BJ (cell line): ENCODE data around the gene PROSER2. TPM values are rescaled to one million over a fixed set of nuclear protein-coding genes. Genes with fewer than 3 reads are reported as not detected.

Source experiments
- CTCF ChIA-PET: fragments of 350-600 bp; formaldehyde crosslinking; extraction: SDS; loops from one replicate; lab custom pipeline; 2021; ENCODE audit warnings: antibody characterized with exemption, inconsistent platforms; lab: Yijun Ruan, JAX
- POLR2A ChIA-PET: fragments of 300-600 bp; sonication (Branson Sonifier 250); formaldehyde crosslinking; extraction: SDS; loops from one replicate; lab custom pipeline; 2021; ENCODE audit warnings: antibody characterized with exemption; lab: Charles Lee
- DNase-seq: peaks from one replicate; pipeline ENCODE4 v3.0.0-alpha.2; 2011; ENCODE audit warnings: low read depth
- H3K27me3 ChIP-seq: 2 replicates; pipeline ENCODE4 v1.6.0; 2011; ENCODE audit warnings: low read length; ENCODE audit not compliant: control insufficient read depth, insufficient read depth
- H3K36me3 ChIP-seq: 2 replicates; pipeline ENCODE4 v1.5.1; 2011; ENCODE audit warnings: low read length; ENCODE audit not compliant: control insufficient read depth, insufficient read depth
- H3K4me3 ChIP-seq: 2 replicates; pipeline ENCODE4 v1.5.1; 2011; ENCODE audit warnings: low read depth, mild to moderate bottlenecking, control low read depth, low read length
- CTCF ChIP-seq: IDR thresholded peaks from 2 replicates; pipeline ENCODE4 v1.5.1; 2011; ENCODE audit warnings: low read depth, mild to moderate bottlenecking, control low read depth, inconsistent platforms, low read length, moderate library complexity; ENCODE audit not compliant: insufficient read depth
- polyA plus RNA-seq: library from polyadenylated mRNA; depleted of rRNA; stranded (reverse); fragments of >200 nt; gene quantifications from 2 replicates; pipeline ENCODE4 v1.2.3, GENCODE V29; 2011

Gene PROSER2
- polyA plus RNA-seq, 1 experiment = 1.2 TPM

GRCh38 chr10:11906714-11907113, 83.6 kb downstream of the PROSER2 start:
- no peak for DNase-seq
- POLR2A ChIA-PET = no interaction called here

GRCh38 chr10:11907914-11908313, 84.8 kb downstream of the PROSER2 start:
- Histone ChIP-seq H3K4me3 (no peak overlapping the region), H3K27me3 (peaks cover under 1% of the 10 kb centered on the region; the same call in 1 of the 2 replicates), H3K36me3 (no peaks in the 10 kb centered on the region; the same call in 1 of the 2 replicates)
- no peak for TF ChIP-seq CTCF
- ChIA-PET POLR2A (no interaction called here), CTCF (no interaction called here)
- DNase-seq = no peak

More at GRCh38 chr10:11906714-11907113, 83.6 kb downstream of the PROSER2 start:
- peaks cover 3% of the 10 kb centered on the region; the same call in 1 of the 2 replicates for H3K27me3 ChIP-seq
- H3K36me3 ChIP-seq = no peaks in the 10 kb centered on the region
- no peak overlapping the region for H3K4me3 ChIP-seq
- TF ChIP-seq CTCF = no peak
- CTCF ChIA-PET = no interaction called here

- no peak for DNase-seq
- Histone ChIP-seq H3K4me3 (no peak overlapping the region), H3K27me3 (peaks cover 3% of the 10 kb centered on the region; the same call in 1 of the 2 replicates), H3K36me3 (no peaks in the 10 kb centered on the region; the same call in 1 of the 2 replicates)
- POLR2A ChIA-PET = no interaction called here
- CTCF ChIA-PET = no interaction called here
- no peak for TF ChIP-seq CTCF
Measured at GRCh38 chr10:11908536-11908935, 85.4 kb downstream of the PROSER2 start.

- DNase-seq = no peak
- Histone ChIP-seq H3K4me3 (no peak overlapping the region), H3K36me3 (no peaks in the 10 kb centered on the region; the same call in 1 of the 2 replicates), H3K27me3 (peaks cover 3% of the 10 kb centered on the region; the same call in 1 of the 2 replicates)
- no peak for TF ChIP-seq CTCF
- POLR2A ChIA-PET = no interaction called here
- CTCF ChIA-PET = no interaction called here
Measured at GRCh38 chr10:11908991-11909390, 85.8 kb downstream of the PROSER2 start.

GRCh38 chr10:11909618-11910017, 86.5 kb downstream of the PROSER2 start:
- CTCF ChIA-PET = interaction anchor here (0.6 kb wide), 1 partner anchor 18 kb away, joined by 3 read pairs; no protein-coding TSS in a partner anchor

More at GRCh38 chr10:11909618-11910017, 86.5 kb downstream of the PROSER2 start:
- no peak for DNase-seq
- POLR2A ChIA-PET = no interaction called here
- H3K4me3 ChIP-seq = no peak overlapping the region
- no peaks in the 10 kb centered on the region; the same call in 1 of the 2 replicates for H3K36me3 ChIP-seq
- no peak for TF ChIP-seq CTCF
- H3K27me3 ChIP-seq = peaks cover 3% of the 10 kb centered on the region; the same call in 1 of the 2 replicates
